GM12891 (cell line): ENCODE data around the gene IL2RA.

ENCODE experiments used
- DNase-seq: peaks from one replicate; pipeline ENCODE4 v3.0.0; 2011; ENCODE audit warnings: low spot score; ENCODE audit not compliant: insufficient read length
- FAIRE-seq: peaks from 2 replicates; lab custom pipeline; 2011; peaks lifted over from hg19 to GRCh38; lab: Jason Lieb, UNC
- PAX5 ChIP-seq: IDR thresholded peaks from 2 replicates; pipeline ENCODE4 v1.6.1; 2011; ENCODE audit warnings: low read length, moderate library complexity, mild to moderate bottlenecking; ENCODE audit not compliant: insufficient read depth, severe bottlenecking
- POLR2A ChIP-seq: IDR thresholded peaks from 2 replicates; pipeline ENCODE4 v1.6.1; 2011; ENCODE audit warnings: low read depth, low read length, control low read depth
- POLR2AphosphoS5 ChIP-seq: IDR thresholded peaks from 2 replicates; pipeline ENCODE4 v1.6.1; 2011; ENCODE audit warnings: low read depth, low read length, control low read depth
- POU2F2 ChIP-seq: IDR thresholded peaks from 2 replicates; pipeline ENCODE4 v1.6.1; 2011; ENCODE audit warnings: low read depth, mild to moderate bottlenecking, control low read depth, low read length, moderate library complexity
- SPI1 ChIP-seq: IDR thresholded peaks from 2 replicates; pipeline ENCODE4 v1.6.1; 2011; ENCODE audit warnings: low read depth, low read length, control low read depth
- TAF1 ChIP-seq: IDR thresholded peaks from 2 replicates; pipeline ENCODE4 v1.6.1; 2011; ENCODE audit warnings: low read depth, low read length, control low read depth

IL2RA gene

GRCh38 chr10:6050801-6051445 lies 11.2 kb downstream of the IL2RA start:
- peak; percentile 52 for DNase-seq
- no peak for TF ChIP-seq POLR2A
- no peak for TF ChIP-seq POLR2AphosphoS5
- TF ChIP-seq PAX5: peak; percentile 77
- TF ChIP-seq TAF1: 0 out of 2 replicates have a peak, but pooled peaks have one; percentile 32
- peak; percentile 50 for TF ChIP-seq POU2F2
- FAIRE-seq: peak; percentile 94

- DNase-seq (no peak), FAIRE-seq (peak; percentile 64)
- no peak for TF ChIP-seq SPI1
- TF ChIP-seq TAF1: no peak
- no peak for TF ChIP-seq POU2F2
- no peak for TF ChIP-seq POLR2AphosphoS5
- no peak for TF ChIP-seq PAX5
- TF ChIP-seq POLR2A: no peak
These were observed 13.2 kb downstream of the IL2RA start for GRCh38 chr10:6049031-6049400.

- FAIRE-seq: no peak
- no peak for DNase-seq
These were observed 13.7 kb downstream of the IL2RA start for GRCh38 chr10:6048281-6049030.

GRCh38 chr10:6047847-6048246 lies 14.3 kb downstream of the IL2RA start:
- DNase-seq (no peak), FAIRE-seq (peak; percentile 71)
- no peak for TF ChIP-seq POU2F2
- no peak for TF ChIP-seq POLR2AphosphoS5
- no peak for TF ChIP-seq POLR2A
- no peak for TF ChIP-seq TAF1
- no peak for TF ChIP-seq SPI1
- TF ChIP-seq PAX5: no peak

More at GRCh38 chr10:6048281-6049030, 13.7 kb downstream of the IL2RA start:
- no peak for TF ChIP-seq TAF1
- TF ChIP-seq PAX5: no peak
- TF ChIP-seq POLR2AphosphoS5: no peak
- no peak for TF ChIP-seq POU2F2
- TF ChIP-seq POLR2A: no peak
- TF ChIP-seq SPI1: no peak

GRCh38 chr10:6046773-6047611 lies 15.2 kb downstream of the IL2RA start:
- DNase-seq: no peak
- no peak for TF ChIP-seq SPI1
- TF ChIP-seq TAF1: no peak
- no peak for TF ChIP-seq POLR2A
- no peak for TF ChIP-seq POLR2AphosphoS5
- TF ChIP-seq POU2F2: no peak
- TF ChIP-seq PAX5: no peak
- FAIRE-seq: peak; percentile 83

- DNase-seq: no peak
- FAIRE-seq: peak; percentile 77
These were observed 16.0 kb downstream of the IL2RA start for GRCh38 chr10:6045878-6046772.

GRCh38 chr10:6045314-6045848 lies 16.8 kb downstream of the IL2RA start:
- FAIRE-seq (no peak), DNase-seq (no peak)
- no peak for TF ChIP-seq POLR2AphosphoS5
- TF ChIP-seq PAX5: no peak
- no peak for TF ChIP-seq POLR2A

More at GRCh38 chr10:6045878-6046772, 16.0 kb downstream of the IL2RA start:
- TF ChIP-seq PAX5 (no peak), SPI1 (no peak), TAF1 (no peak), POU2F2 (no peak), POLR2A (no peak), POLR2AphosphoS5 (no peak)

- peak; percentile 88 for FAIRE-seq
- TF ChIP-seq SPI1 (no peak), POLR2AphosphoS5 (no peak), TAF1 (no peak), PAX5 (no peak), POLR2A (no peak), POU2F2 (no peak)
- DNase-seq: no peak
These were observed 17.3 kb downstream of the IL2RA start for GRCh38 chr10:6044751-6045313.
